ENCODE results near the gene IL22RA2.

- TF ChIP-seq GATA2 (IDR thresholded peaks at IDR 0.05; ENCODE audit: low read depth, low read length), result no peak
- TF ChIP-seq GATA3 (IDR thresholded peaks at IDR 0.05; ENCODE audit: low read depth, low read length), result no peak
Observed at GRCh38 chr6:137136065-137136464, 37.4 kb downstream of the IL22RA2 start.

Data from SH-SY5Y (cell line).